ENCODE measurements around the gene NOBOX. TPM values are rescaled to one million over a fixed set of nuclear protein-coding genes. Genes with fewer than 3 reads are reported as not detected.

The NOBOX gene
- total and polyA plus RNA-seq, 2 experiments from 2014 or later, result 0.07 to 0.54 TPM

DNA sequence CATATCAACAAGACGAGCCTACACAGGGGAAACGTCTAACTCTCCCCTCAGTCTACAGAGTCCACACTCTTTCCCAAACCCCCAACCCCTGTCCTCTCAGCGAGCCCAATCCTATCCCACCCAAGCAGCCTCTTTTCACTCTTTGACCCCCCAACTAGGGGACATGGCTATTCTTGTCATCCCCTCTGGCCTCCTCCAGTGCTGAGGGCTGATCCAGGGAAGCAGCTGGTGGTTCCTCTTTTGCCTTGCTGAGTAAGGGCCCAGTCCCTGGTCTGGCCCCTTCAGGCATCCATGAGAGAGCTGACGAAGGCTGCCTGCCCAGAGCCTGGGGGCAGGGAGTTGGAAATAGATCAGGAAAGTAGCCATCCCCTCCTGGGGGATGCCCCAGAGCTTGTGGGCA is 6.4 kb downstream of the NOBOX start:
- Histone ChIP-seq H2AFZ (no peak overlapping the region), H3K79me2 (no peaks in the 10 kb centered on the region), H3K27ac (no peak overlapping the region), H3K4me1 (ENCODE audit: insufficient read depth) (no peaks in the 10 kb centered on the region), H3K9me3 (ENCODE audit: low read depth) (no peaks in the 10 kb centered on the region), H3K4me3 (no peak overlapping the region), H3K9me2 (replicated peaks; ENCODE audit: insufficient read depth) (no peaks in the 10 kb centered on the region), H3K4me2 (no peak overlapping the region), H3K27me3 (no peaks in the 10 kb centered on the region), H4K20me1 (ENCODE audit: insufficient read depth, poor library complexity, severe bottlenecking) (no peaks in the 10 kb centered on the region), H3K36me3 (replicated peaks; ENCODE audit: insufficient read depth, low read depth) (no peaks in the 10 kb centered on the region)
- 88% methylated on average over 4 of the region's 4 CpGs for WGBS (ENCODE audit: low lambda C conversion rate, missing lambda C conversion rate)
- TF ChIP-seq, protein P1, sequence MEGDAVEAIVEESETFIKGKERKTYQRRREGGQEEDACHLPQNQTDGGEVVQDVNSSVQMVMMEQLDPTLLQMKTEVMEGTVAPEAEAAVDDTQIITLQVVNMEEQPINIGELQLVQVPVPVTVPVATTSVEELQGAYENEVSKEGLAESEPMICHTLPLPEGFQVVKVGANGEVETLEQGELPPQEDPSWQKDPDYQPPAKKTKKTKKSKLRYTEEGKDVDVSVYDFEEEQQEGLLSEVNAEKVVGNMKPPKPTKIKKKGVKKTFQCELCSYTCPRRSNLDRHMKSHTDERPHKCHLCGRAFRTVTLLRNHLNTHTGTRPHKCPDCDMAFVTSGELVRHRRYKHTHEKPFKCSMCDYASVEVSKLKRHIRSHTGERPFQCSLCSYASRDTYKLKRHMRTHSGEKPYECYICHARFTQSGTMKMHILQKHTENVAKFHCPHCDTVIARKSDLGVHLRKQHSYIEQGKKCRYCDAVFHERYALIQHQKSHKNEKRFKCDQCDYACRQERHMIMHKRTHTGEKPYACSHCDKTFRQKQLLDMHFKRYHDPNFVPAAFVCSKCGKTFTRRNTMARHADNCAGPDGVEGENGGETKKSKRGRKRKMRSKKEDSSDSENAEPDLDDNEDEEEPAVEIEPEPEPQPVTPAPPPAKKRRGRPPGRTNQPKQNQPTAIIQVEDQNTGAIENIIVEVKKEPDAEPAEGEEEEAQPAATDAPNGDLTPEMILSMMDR (IDR thresholded peaks at IDR 0.05; ENCODE audit: poor library complexity), result no peak
- no peak for TF ChIP-seq EZH2phosphoT487 (IDR thresholded peaks at IDR 0.05; ENCODE audit: low read depth, severe bottlenecking, unreplicated experiment)
- TF ChIP-seq EZH2 (IDR thresholded peaks at IDR 0.05; ENCODE audit: borderline replicate concordance), result no peak
- DNase-seq (ENCODE audit: low spot score), result no peak

DNA sequence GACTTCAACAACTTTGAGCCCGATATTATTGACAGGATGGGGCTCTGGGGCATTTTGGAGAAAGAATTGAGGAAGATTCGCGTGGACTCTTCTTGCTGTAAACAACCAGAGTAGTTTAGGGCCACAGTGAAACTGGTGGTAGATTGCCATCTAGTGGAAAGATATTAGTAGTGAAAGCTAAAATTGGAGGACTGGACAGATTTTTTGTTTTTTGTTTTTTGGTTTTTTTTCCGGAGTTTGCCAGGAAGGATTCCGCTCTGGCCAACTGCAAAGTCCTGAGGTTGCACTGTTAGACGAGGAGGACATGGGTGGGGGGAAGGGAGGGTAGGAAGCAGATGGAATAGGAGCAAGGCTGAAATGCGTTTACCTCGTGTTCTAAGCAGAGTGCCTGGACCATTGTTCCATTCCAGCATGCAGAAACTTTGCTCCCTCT is 11.7 kb downstream of the NOBOX start:
- Histone ChIP-seq H3K79me2 (no peaks in the 10 kb centered on the region), H3K4me3 (no peak overlapping the region), H3K9me2 (replicated peaks; ENCODE audit: insufficient read depth) (no peaks in the 10 kb centered on the region), H3K4me2 (peak overlapping the region; percentile 58), H3K27ac (no peak overlapping the region), H3K36me3 (replicated peaks; ENCODE audit: insufficient read depth, low read depth) (no peaks in the 10 kb centered on the region), H4K20me1 (ENCODE audit: insufficient read depth, poor library complexity, severe bottlenecking) (no peaks in the 10 kb centered on the region), H3K27me3 (no peaks in the 10 kb centered on the region), H3K9me3 (ENCODE audit: low read depth) (no peaks in the 10 kb centered on the region), H3K4me1 (ENCODE audit: insufficient read depth) (peaks cover 10% of the 10 kb centered on the region), H2AFZ (peak overlapping the region; percentile 36)
- DNase-seq (ENCODE audit: low spot score), result peak; percentile 67
- WGBS (ENCODE audit: low lambda C conversion rate, missing lambda C conversion rate), result 25% methylated on average over 8 of the region's 8 CpGs
- no peak for TF ChIP-seq EZH2 (IDR thresholded peaks at IDR 0.05; ENCODE audit: borderline replicate concordance)
- TF ChIP-seq, protein P1 (IDR thresholded peaks at IDR 0.05; ENCODE audit: poor library complexity), result peak; percentile 82

DNA sequence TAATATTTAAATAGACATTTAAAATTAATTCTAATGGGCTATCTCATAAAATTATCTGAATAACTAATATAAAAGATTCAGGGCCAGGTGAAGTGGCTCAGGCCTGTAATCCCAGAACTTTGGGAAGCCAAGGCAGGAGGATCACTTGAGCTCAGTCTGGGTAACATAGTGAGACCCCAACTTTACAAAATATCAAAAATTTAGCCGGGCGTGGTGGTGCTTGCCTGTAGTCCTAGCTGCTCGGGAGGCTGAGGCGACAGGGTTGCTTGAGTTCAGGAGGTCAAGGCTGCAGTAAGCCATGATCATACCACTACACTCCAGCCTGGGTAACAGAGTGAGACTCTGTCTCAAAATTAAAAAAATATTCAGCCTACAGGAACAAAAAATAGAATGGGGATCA is 12.5 kb downstream of the NOBOX start:
- TF ChIP-seq EZH2 (IDR thresholded peaks at IDR 0.05; ENCODE audit: borderline replicate concordance) (no peak), EZH2phosphoT487 (IDR thresholded peaks at IDR 0.05; ENCODE audit: low read depth, severe bottlenecking, unreplicated experiment) (no peak)
- TF ChIP-seq, protein P1 (IDR thresholded peaks at IDR 0.05; ENCODE audit: poor library complexity), result no peak
- no peaks in the 10 kb centered on the region for H3K27me3 ChIP-seq
- H3K27ac ChIP-seq, result peak overlapping the region; percentile 67
- no peak overlapping the region for H2AFZ ChIP-seq
- no peaks in the 10 kb centered on the region for H3K9me3 ChIP-seq (ENCODE audit: low read depth)
- H3K79me2 ChIP-seq, result no peaks in the 10 kb centered on the region
- no peaks in the 10 kb centered on the region for H3K36me3 ChIP-seq (replicated peaks; ENCODE audit: insufficient read depth, low read depth)
- no peak overlapping the region for H3K4me3 ChIP-seq
- DNase-seq (ENCODE audit: low spot score), result no peak
- WGBS (ENCODE audit: low lambda C conversion rate, missing lambda C conversion rate), result 92% methylated on average over 4 of the region's 4 CpGs
- H3K9me2 ChIP-seq (replicated peaks; ENCODE audit: insufficient read depth), result no peaks in the 10 kb centered on the region
- no peak overlapping the region for H3K4me2 ChIP-seq
- H4K20me1 ChIP-seq (ENCODE audit: insufficient read depth, poor library complexity, severe bottlenecking), result no peaks in the 10 kb centered on the region
- H3K4me1 ChIP-seq (ENCODE audit: insufficient read depth), result peaks cover 10% of the 10 kb centered on the region

DNA sequence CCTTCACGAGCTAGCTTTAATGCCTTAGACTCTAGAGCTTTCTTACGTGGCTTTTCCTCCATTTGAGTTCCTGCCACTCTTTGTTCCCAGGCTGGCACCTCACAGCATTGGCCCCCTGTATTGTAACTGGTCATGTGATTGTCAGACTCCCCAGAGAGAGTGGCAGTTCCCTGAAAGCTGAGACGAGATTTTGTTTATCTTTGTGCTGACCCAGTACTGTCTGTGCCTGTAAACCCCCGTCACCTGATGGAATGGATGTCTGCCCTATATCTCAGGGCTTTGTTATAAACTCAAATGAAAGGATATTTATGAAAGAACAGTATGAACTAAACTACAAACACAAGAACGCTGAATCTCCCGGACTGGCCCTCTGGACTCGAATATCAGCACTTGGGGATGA is 13.0 kb downstream of the NOBOX start:
- no peaks in the 10 kb centered on the region for H3K79me2 ChIP-seq
- no peaks in the 10 kb centered on the region for H3K9me3 ChIP-seq (ENCODE audit: low read depth)
- TF ChIP-seq EZH2phosphoT487 (IDR thresholded peaks at IDR 0.05; ENCODE audit: low read depth, severe bottlenecking, unreplicated experiment) (no peak), EZH2 (IDR thresholded peaks at IDR 0.05; ENCODE audit: borderline replicate concordance) (no peak)
- TF ChIP-seq, protein P1 (IDR thresholded peaks at IDR 0.05; ENCODE audit: poor library complexity), result no peak
- no peak for DNase-seq (ENCODE audit: low spot score)
- H3K36me3 ChIP-seq (replicated peaks; ENCODE audit: insufficient read depth, low read depth), result no peaks in the 10 kb centered on the region
- H2AFZ ChIP-seq, result no peak overlapping the region
- no peaks in the 10 kb centered on the region for H3K27me3 ChIP-seq
- peaks cover 10% of the 10 kb centered on the region for H3K4me1 ChIP-seq (ENCODE audit: insufficient read depth)
- no peaks in the 10 kb centered on the region for H3K9me2 ChIP-seq (replicated peaks; ENCODE audit: insufficient read depth)
- H3K27ac ChIP-seq, result peak overlapping the region; percentile 67
- H3K4me3 ChIP-seq, result no peak overlapping the region
- no peak overlapping the region for H3K4me2 ChIP-seq
- WGBS (ENCODE audit: low lambda C conversion rate, missing lambda C conversion rate), result 41% methylated on average over 7 of the region's 7 CpGs
- H4K20me1 ChIP-seq (ENCODE audit: insufficient read depth, poor library complexity, severe bottlenecking), result no peaks in the 10 kb centered on the region
